NCI-H1417 treated with DMSO at 0.1 percent for 48 hours (cell line): Measurements from ENCODE around the gene HEATR5A.
"Not testable (repeated sequence)": the region's sequence is repeated elsewhere in the genome, so short reads cannot be mapped to it uniquely, and the experiment has no call there.

Source experiments
- DNase-seq: peaks from one replicate; lab custom pipeline; 2025; lab: John Stamatoyannopoulos, UW

The HEATR5A gene

DNA sequence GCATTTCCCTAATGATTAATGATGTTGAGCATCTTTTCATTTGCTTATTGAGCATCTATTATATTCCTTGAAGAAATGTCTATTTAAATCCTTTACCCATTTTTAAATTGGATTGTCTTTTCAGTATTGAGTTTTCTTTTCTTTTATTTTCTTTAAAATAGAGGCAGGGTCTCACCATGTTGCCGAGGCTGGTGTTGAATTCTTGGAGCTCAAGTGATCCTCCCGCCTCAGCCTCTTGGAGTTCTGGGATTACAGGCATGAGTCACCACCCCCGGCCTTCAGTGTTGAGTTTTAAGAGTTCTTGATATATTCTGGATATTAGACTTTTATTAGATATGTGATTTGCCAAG, 139.5 kb downstream of the HEATR5A start:
- no peak for DNase-seq

DNA sequence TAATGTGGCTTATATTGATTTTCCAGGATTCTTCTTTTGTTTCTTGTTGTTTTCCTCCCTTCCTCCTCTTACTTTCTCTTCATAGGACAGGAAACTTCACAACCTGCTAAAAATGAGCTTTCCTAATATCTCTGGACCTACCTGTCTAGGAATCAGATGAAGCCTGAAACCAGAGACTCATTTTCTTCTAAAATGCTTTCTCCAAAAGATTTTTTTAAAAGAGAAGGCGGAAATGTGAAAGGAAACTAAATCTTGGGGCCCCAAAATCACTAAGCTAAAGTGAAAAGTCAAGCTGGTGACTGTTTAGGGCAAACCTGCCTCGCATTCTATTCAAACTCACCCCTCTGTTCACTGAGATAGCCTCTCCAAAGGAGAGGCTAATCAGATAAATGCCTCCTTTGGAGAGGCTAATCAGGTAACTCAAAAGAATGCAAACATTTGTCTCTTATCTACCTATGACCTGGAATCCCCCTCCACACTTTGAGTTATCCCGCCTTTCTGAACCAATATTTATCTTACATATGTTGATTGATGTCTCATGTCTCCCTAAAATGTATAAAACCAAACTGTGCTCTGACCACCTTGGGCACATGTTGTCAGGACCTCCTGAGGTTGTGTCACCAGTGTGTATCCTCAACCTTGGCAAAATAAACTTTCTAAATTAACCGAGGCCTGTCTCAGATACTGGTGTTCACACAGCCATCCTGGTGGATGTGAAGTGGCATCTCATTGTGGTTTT, 140.0 kb downstream of the HEATR5A start:
- DNase-seq = no peak

DNA sequence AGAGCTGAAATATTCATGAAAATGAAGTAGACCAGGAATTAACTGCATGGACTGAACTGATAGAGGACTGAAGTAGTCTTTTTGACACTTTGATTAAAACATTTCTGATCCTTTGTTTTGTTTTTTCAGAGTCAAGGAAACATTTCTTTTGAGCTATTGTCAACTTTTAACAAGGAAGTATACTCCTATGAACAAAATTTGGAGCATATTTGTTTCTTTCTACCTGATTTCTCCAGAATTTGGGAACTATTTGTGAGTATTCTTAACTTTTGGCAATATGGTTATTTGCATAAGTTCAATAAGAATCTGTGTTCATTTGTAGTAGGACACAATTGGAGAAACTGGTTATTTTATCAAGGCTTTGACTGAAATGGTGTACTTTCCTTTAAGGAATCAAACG, 141.5 kb downstream of the HEATR5A start:
- no peak for DNase-seq

DNA sequence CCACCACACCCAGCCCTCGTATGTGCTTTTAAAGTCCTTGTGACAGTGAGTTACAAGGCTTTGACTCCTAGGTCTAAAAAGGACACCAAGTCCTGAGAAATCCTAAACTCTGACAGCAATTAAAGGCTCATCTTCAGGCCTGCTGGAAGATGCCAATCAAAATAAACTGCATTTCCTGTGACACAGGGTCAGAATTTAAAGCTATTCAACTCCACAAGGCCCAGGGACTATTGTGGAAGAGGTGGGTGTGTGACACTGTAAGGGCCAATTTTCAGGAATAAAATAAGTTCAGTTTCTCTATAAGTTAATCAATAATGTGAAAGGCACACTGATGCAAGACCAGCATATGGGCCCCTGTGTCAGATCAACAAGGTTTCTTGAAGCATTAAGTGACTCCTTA, 143.3 kb downstream of the HEATR5A start:
- no peak for DNase-seq

DNA sequence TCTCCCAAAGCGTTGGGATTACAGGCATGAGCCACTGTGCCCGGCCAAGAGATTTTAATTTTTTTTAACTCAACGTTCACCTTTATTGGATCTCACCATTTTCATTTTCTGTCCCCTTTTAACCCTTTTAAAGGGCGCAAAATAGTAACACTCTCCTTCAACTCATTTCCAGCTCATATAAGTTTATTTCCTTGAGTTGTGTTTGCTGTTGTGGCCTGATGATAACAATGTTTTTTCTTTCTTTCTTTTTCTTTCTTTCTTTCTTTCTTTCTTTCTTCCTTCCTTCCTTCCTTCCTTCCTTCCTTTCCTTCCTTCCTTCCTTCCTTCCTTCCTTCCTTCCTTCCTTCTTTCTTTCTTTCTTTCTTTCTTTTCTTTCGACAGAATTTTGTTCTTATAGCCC, 143.9 kb downstream of the HEATR5A start:
- not testable (repeated sequence) for DNase-seq

DNA sequence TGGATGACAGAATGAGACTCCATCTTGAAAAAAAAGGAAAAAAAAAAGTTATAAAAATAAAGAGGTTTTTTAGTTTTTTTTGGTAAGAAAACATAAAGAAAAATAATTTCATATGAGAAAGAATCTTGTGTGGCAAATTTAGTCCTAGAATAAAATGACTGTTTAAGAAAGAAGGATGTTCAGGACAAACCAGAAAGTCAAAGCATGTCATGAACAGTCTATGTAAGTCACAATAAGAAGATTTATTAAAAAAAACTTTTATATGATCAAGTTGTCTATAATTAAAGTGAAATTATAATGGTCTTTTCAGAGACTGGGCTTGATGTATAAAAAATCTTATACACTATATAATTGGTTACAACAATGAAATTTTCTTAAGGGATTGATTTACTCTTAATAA, 144.6 kb downstream of the HEATR5A start:
- no peak for DNase-seq

DNA sequence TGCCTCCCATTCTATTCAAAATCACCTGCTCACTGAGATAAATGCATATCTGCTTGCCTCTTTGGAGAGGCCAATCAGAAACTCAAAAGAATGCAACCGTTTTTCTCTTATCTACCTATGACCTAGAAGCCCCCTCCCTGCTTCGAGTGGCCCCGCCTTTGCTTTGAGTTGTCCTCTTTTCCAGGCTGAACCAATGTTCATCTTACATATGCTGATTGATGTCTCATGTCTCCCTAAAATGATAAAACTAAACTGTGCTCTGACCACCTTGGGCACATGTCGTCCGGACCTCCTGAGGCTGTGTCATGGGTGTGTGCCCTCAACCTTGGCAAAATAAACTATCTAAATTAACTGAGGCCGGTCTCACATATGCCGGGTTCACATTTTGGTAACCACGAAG, 148.7 kb downstream of the HEATR5A start:
- DNase-seq = no peak

DNA sequence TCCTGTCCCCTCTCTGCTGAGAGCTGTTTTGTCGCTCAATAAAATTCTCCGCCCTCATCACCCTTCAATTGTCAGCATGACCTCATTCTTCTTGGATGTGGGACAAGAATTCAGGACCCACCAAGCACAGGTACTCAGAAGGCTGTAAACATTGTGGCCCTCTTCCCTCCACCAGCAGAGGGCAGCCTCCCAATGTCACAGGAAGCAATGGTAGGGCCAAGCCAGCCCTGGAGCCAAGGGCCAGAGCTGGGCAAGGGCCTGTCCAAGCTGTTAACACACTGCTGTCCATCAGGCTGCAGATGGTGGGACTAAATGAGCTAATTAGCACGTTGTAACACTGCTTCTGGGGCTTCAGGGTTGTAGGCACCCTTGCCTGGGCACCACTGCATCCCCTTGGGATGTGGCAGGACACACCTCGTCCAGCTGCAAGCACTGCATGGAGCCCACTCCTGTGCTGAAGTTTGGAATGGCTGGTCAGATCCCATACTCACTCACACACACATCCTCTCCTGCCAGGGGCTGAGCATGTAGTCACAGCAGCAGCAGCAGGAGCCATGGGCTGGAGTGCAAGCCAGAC, 150.1 kb downstream of the HEATR5A start:
- DNase-seq = no peak

DNA sequence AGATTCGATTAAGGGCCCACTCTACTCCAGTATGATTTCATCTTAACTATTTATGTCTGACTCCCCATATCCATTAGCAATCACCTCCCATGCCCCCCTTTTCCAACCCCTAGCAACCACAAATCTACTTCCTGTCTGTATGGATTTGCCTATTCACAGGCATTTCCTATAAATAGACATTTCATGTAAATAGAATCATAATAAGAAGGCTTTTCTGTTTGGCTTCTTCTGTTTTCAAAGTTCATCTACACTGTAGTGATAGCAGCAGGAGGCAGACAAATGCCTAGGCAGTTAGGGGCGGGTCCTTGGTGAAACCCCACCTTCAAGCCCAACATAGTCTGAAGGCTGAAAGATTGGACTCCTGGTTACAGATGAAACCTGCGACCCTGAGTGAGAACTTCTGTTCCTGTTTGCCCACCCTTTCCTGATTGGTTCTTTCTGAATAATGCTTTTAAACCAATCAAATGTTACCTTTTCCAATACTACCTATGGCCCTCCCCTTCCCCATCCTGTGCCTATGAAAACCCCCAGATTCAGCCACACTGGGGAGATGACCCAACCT, 150.6 kb downstream of the HEATR5A start:
- DNase-seq = no peak

DNA sequence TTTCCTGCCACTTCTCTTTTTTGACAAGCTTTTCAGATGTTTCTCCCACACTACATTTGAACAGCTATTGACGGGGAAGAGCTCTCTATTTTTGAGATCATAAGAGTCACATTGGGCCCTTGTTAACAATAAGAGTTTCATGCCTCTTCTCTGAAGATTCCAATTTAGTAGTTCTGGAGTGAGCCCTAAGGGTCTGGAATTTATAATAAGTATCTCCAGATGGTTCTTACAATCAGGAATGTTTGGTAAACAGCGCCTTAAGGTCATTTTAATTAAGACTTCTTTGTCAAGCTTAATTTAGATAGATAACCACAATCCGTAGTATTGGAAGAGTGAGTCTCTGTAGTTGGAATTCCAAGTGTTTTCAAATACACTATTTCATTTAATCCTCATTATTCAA, 152.1 kb downstream of the HEATR5A start:
- no peak for DNase-seq

DNA sequence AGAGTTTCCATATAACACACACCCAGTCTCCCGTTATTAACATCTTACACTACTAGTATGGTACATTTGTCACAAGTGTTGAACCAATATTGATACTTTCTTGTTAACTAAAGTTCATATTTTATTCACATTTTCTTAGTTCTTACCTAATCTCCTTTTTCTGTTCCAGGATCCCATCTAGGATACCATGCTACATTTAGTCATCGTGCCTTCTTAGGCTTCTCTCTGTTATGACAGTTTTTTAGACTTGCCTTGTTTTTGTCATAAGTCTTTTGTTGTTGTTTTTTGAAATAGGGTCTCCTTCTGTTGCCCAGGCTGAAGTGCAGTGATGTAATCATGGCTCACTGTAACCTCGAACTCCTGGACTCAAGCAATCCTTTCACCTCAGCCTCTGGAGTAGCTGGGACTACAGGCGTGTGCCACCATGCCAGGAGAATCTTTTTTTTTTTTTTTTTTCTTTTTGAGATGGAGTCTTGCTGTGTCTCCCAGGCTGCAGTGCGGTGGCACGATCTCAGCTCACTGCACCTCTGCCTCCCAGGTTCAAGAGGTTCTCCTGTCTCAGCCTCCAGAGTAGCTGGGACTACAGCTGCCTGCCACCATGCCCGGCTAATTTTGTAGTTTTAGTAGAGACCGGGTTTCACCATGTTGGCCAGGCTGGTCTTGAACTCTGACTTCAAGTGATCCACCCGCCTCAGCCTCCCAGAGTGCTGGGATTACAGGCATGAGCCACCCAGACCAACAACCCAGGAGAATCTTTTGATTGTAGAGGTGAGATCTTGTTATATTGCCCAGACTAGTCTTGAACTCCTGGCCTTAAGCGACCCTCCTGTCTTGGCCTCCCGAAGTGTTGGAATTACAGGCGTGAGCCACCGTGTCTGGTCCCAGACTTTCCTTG, 153.7 kb downstream of the HEATR5A start:
- no peak for DNase-seq

DNA sequence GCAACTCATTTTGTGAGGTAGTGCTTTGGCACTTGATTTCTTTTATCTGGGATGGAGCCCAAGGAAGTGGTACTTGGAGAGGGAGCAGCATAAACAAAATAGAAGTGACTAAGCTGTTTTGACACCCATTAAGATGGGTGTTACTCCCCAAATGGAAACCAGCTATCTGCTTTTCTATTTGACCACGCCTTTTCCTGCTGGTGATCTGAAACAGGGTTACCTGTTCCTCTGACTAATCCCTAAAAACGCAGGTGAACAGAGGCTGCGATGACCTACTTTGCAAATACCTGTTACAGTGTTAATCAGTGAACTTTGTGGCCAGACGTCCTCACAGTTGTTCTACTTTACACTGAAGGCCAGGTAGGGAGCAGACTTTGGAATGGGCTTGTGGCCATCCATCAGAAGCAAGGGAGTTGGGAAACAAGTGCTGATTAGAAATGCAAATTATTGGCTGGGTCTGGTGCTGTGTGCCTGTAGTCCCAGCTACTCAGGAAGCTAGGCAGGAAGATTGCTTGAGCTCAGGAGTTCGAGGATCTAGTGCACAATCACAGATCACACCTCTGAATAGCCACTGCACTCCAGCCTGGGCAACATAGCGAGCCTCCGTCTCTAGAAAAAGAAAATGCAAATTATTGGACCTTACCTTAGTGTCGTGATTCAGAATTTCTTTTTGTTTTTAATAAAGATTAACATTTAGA, 154.5 kb downstream of the HEATR5A start:
- no peak for DNase-seq

DNA sequence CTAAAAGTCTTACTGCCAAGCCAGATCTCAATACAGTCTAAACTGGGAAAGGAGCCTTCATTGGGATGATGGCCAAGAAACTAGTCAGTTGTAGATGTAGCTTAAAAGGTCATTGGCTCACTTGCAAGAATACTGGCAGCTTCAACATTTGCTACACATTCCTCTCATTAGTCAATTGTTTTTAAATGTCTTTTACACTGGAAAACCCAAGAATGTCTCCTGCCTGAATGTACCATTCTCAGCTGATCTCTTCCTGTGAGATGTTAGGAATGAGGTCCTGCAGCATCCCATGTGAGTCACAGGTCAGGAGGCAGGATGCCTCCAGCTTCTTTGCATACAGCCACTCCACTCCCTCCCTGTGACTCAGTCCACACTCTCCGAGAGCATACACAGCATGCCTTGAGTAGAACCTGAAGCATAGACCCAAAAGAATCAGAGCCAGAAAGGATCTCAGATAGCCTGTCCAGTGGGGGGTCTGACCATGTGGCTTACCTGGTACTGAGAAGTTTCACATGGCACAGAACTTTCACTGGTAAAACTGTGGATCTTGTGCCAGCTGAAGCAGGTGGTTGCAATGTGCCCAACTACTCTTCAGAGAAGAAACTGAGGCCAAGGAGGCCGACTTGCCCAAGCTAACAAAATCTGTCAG, 156.7 kb downstream of the HEATR5A start:
- no peak for DNase-seq

DNA sequence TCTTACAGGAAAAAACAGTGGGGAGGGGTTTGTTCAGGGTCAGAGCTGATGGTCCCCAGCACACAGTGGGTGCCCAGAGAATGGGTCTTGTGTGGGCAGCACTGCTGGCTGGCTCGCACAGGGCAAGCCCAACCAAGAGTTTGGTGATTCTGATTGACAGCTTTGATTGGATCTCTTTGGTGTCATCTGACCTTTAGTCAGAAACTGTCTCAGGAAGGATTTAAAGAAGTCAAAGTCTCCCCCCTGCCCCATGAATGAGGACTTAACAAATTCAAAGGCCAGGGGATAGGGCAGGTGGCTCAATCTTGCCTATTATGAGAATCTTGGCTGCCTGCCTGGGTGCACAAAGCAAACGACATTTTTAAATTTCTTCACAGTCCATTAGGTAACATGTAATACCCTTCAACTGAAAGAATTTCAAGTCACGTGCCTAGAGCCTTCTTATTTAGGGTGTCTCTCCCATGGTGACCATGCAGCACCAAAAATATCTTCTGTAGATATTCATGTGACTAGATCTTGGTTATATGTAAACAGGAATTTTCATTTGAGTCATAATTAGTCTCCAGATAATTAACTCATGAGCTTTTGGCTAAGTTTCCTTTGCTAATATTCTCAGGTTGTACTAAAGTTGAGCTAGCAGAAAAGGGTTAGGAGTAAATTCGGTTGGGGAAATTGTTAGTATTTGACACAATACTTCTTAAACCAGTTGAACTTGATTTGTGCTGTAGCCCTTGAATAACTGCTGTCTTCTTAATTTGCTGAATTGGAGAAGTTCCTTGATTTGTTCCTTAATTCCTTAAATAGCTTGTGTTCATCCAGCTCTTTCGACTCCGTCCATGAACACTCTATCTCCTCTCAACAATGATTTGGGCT, 158.3 kb downstream of the HEATR5A start:
- DNase-seq = no peak

DNA sequence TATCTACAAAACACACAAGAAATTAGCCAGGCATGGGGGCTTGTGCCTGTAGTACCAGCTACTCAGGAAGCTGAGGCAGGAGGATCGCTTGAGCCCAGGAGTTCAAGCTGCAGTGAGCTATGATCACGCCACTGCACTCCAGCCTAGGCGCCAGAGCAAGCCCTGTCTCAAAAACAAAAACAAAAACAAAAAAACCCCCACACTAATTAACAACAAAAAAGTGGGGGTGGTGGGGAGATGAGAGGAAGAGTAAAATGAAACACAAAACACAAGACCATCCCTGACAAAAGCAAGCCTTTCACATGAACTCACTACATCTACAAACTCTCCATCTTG, 158.9 kb downstream of the HEATR5A start:
- no peak for DNase-seq

DNA sequence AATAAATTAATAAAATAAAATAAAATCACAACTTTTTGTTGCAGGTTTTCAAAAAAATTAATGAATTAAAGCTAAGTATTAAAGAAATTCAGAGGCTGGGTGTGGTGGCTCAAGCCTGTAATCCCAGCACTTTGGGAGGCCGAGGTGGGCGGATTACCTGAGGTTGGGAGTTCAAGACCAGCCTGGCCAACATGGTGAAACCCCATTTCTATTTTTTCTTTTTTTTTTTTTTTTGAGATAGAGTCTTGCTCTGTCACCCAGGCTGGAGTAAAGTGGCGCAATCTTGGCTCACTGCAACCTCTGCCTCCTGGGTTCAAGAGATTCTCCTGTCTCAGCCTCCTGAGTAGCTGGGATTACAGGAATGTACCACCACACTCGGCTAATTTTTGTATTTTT, 161.3 kb downstream of the HEATR5A start:
- not testable (repeated sequence) for DNase-seq

DNA sequence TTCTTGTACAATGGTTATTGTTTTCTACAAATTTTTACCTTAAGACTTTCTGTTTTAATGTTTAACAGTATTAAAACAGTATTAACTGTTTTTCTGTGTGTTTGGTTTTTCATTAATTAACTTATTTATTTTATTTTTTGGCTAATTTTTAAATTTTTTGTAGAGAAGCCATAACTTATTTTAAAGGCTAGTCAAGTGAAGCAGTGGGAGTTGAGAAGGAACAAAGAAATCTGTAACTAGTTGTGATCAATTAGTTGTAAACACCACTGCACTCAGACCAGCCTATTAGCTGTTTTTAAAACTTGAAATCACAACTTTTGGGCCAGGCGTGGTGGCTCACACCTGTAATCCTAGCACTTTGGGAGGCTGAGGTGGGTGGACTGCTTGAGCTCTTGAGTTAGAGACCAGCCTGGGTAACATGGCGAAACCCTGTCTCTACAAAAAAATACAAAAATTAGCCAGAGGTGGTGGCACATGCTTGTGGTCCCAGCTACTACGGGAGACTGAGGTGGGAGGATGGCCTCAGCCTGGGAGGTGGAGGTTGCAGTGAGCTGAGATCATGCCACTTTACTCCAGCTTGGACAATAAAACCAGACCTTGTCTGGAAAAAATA, 161.8 kb downstream of the HEATR5A start:
- no peak for DNase-seq

DNA sequence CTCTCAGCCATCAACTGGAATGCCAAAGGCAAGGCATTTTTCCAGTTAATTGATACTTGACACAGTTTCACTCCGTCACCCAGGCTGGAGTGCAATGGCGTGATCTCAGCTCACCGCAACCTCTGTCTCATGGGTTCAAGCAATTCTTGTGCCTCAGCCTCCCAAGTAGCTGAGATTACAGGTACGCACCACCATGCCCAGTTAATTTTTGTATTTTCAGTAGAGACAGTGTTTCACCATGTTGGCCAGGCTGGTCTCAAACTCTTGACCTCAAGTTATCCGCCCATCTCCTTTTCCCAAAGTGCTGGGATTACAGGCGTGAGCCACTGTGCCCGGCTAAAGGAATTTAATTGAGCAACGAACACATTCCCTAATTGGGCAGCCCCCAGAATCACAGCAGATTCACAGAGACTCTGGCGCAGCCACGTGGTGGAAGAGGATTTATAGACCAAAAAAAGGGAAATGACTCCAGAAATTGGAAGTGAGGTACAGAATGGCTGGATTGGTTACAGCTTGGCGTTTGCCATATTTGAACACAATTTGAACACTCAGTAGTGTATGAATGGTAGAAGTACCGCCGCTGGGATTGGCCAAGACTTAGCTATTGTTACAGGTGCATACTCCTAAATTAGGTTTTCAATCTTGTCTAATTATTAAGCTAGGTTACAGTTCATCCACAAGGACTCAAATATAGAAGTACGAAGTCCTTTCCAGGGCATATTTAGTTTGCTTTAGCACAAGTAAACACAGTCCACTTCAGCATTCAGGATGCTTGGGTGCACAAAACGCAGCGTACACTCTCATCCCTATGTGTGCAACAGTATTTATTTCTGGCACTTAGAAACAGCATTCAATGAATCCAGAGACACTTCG, 162.6 kb downstream of the HEATR5A start:
- not testable (repeated sequence) for DNase-seq

DNA sequence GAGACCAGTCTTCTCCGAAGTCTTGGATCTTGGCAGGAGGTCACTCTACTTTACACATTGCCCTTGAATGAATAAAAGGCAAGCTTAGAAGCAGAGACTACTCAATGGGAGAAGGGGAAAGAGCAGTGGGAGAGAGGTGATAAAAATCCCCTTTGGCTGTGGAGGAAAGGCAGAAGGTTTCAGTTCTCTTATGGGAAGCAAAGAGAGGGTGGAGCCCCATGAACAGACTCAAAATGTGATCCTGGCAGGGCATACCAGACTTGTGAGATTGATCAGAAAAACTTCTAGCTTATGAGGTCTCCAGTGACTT, 163.2 kb downstream of the HEATR5A start:
- no peak for DNase-seq
